Measurements from ENCODE around the gene IL1RAPL2.

The IL1RAPL2 gene

GRCh38 chrX:105706041-105706440 lies 1140.0 kb downstream of the IL1RAPL2 start:
- TF ChIP-seq, protein P1, sequence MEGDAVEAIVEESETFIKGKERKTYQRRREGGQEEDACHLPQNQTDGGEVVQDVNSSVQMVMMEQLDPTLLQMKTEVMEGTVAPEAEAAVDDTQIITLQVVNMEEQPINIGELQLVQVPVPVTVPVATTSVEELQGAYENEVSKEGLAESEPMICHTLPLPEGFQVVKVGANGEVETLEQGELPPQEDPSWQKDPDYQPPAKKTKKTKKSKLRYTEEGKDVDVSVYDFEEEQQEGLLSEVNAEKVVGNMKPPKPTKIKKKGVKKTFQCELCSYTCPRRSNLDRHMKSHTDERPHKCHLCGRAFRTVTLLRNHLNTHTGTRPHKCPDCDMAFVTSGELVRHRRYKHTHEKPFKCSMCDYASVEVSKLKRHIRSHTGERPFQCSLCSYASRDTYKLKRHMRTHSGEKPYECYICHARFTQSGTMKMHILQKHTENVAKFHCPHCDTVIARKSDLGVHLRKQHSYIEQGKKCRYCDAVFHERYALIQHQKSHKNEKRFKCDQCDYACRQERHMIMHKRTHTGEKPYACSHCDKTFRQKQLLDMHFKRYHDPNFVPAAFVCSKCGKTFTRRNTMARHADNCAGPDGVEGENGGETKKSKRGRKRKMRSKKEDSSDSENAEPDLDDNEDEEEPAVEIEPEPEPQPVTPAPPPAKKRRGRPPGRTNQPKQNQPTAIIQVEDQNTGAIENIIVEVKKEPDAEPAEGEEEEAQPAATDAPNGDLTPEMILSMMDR (IDR thresholded peaks at IDR 0.05; ENCODE audit: control insufficient read depth, extremely low read depth, insufficient read depth), result no peak
- DNase-seq (ENCODE audit: low read depth), result no peak

DNA sequence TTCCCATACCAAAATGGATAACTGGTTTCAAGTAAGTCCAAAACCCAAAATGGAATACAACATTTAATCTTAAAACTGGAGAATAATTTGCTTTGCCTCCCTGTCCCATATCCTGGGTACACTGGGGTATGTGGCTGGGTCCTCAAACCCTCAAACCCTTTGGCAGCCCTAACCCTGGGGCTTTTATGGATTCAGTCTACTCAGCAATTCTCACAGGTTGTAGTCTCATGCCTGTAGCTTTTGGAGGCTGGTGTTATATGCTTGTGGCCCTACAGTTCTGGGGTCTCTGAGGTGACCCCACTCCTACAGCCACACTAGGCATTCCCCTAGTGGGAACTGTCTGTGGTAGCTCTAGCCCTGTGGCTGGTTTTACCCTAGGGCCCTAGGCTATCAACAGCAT lies 1145.8 kb downstream of the IL1RAPL2 start:
- DNase-seq (ENCODE audit: low read depth), result no peak
- H3K4me3 ChIP-seq (ENCODE audit: low read depth, low read length), result no peak overlapping the region
- TF ChIP-seq, protein P1 (IDR thresholded peaks at IDR 0.05; ENCODE audit: control insufficient read depth, extremely low read depth, insufficient read depth), result no peak

More at GRCh38 chrX:105706041-105706440, 1140.0 kb downstream of the IL1RAPL2 start:
- H3K4me3 ChIP-seq (ENCODE audit: low read depth, low read length), result no peak overlapping the region

DNA sequence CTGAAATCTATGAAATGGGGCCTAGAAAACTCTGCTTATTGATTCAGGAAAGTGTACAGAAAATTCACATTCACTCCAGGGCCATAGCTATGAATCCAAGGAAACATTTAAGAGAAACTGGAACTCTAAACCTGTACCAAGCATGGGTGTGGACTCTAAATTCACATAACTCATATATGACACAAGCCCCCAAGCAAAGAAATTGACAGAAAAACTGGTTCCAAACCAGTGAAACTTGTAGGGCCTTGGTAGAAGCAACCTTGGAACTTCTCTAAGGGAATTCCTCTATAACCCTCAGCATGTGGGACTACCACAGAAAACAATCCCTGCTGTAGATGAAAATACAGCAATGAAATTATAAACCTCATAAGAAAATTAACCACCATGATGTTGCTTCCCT lies 1149.7 kb downstream of the IL1RAPL2 start:
- no peak overlapping the region for H3K4me3 ChIP-seq (ENCODE audit: low read depth, low read length)
- no peak for DNase-seq (ENCODE audit: low read depth)
- TF ChIP-seq, protein P1 (IDR thresholded peaks at IDR 0.05; ENCODE audit: control insufficient read depth, extremely low read depth, insufficient read depth), result no peak

GRCh38 chrX:105723966-105724735 lies 1158.2 kb downstream of the IL1RAPL2 start:
- TF ChIP-seq, protein P1 (IDR thresholded peaks at IDR 0.05; ENCODE audit: control insufficient read depth, extremely low read depth, insufficient read depth), result no peak
- H3K4me3 ChIP-seq (ENCODE audit: low read depth, low read length), result no peak overlapping the region
- no peak for DNase-seq (ENCODE audit: low read depth)

- no peak overlapping the region for H3K4me3 ChIP-seq (ENCODE audit: low read depth, low read length)
- TF ChIP-seq, protein P1 (IDR thresholded peaks at IDR 0.05; ENCODE audit: control insufficient read depth, extremely low read depth, insufficient read depth), result no peak
- no peak for DNase-seq (ENCODE audit: low read depth)
These were observed 1159.2 kb downstream of the IL1RAPL2 start for GRCh38 chrX:105725228-105725627.

DNA sequence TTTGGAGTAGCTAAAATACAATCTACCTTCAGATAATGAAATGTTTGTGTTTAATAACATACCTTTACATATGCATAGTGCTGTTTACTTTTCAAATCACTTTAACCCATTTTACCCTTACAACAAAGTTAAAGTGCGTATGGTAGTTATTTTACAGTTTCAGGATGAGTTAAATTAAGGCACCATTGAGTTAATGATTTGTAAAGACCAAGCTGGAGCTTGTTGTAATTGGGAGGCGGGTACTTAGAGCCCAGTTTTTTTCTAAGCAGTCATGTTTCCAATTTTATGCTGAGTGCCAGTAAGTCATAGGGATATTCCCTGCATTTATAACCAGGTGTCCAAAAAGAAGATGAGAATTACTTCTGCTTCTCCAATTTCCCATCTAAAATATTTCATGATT lies 1172.2 kb downstream of the IL1RAPL2 start:
- H3K4me3 ChIP-seq (ENCODE audit: low read depth, low read length), result no peak overlapping the region
- TF ChIP-seq, protein P1 (IDR thresholded peaks at IDR 0.05; ENCODE audit: control insufficient read depth, extremely low read depth, insufficient read depth), result no peak
- no peak for DNase-seq (ENCODE audit: low read depth)

DNA sequence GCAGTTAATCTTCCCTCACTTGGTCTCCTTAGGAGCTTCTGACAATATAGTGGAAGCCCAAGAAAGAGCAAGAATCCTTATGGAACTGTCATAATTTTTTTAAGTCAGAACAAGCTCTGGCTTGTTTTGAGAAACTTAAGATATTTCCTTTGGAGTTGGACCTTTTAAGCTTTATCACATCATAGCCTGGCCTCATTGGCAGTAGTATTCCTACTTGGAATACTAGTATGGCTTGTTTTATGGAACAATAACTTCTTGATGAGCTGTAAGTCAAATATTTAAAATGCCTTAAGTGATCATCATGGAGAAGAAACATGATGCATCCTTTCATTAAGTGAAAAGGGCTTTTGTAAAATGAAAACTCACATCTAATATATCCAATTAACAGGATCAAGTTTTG lies 1178.3 kb downstream of the IL1RAPL2 start:
- H3K4me3 ChIP-seq (ENCODE audit: low read depth, low read length), result no peak overlapping the region
- no peak for DNase-seq (ENCODE audit: low read depth)
- TF ChIP-seq, protein P1 (IDR thresholded peaks at IDR 0.05; ENCODE audit: control insufficient read depth, extremely low read depth, insufficient read depth), result no peak
